Fibroblast of the aortic adventitia (primary cell): ENCODE data around the gene EPOP. TPM values are rescaled to one million over a fixed set of nuclear protein-coding genes. Genes with fewer than 3 reads are reported as not detected.

ENCODE experiments used
- DNase-seq: peaks from one replicate; pipeline ENCODE4 v3.0.0-alpha.2; 2010; ENCODE audit warnings: low read depth
- H3K4me3 ChIP-seq: 2 replicates; pipeline ENCODE4 v1.5.1; 2011; ENCODE audit warnings: low read depth, mild to moderate bottlenecking, control low read depth, low read length, moderate library complexity
- total RNA-seq: library from RNA; depleted of rRNA; stranded (reverse); fragments of >200 nt; gene quantifications from 2 replicates; pipeline ENCODE4 v1.2.3, GENCODE V29; 2012; ENCODE audit warnings: low replicate concordance
- TF ChIP-seq, protein P1 (sequence below): IDR thresholded peaks from 2 replicates; pipeline ENCODE4 v1.5.1; 2011; ENCODE audit warnings: mild to moderate bottlenecking, low read length, control low read depth, inconsistent platforms; ENCODE audit not compliant: insufficient read depth

Gene EPOP
- total RNA-seq, 1 donor = 0.99 TPM

DNA sequence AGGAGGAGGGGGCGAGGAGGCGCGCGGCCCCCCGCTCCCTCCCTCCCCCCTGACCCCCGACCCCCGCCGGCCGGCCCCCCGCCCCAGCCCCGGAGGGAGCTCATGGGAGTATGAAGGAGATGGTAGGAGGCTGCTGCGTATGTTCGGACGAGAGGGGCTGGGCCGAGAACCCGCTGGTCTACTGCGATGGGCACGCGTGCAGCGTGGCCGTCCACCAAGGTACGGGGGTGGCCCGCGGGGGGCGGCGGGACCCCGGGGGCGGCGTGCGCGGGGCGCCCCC lies 30.7 kb upstream of the EPOP start:
- no peak for DNase-seq
- TF ChIP-seq, protein P1, sequence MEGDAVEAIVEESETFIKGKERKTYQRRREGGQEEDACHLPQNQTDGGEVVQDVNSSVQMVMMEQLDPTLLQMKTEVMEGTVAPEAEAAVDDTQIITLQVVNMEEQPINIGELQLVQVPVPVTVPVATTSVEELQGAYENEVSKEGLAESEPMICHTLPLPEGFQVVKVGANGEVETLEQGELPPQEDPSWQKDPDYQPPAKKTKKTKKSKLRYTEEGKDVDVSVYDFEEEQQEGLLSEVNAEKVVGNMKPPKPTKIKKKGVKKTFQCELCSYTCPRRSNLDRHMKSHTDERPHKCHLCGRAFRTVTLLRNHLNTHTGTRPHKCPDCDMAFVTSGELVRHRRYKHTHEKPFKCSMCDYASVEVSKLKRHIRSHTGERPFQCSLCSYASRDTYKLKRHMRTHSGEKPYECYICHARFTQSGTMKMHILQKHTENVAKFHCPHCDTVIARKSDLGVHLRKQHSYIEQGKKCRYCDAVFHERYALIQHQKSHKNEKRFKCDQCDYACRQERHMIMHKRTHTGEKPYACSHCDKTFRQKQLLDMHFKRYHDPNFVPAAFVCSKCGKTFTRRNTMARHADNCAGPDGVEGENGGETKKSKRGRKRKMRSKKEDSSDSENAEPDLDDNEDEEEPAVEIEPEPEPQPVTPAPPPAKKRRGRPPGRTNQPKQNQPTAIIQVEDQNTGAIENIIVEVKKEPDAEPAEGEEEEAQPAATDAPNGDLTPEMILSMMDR = no peak
- H3K4me3 ChIP-seq = peak overlapping the region; percentile 75

DNA sequence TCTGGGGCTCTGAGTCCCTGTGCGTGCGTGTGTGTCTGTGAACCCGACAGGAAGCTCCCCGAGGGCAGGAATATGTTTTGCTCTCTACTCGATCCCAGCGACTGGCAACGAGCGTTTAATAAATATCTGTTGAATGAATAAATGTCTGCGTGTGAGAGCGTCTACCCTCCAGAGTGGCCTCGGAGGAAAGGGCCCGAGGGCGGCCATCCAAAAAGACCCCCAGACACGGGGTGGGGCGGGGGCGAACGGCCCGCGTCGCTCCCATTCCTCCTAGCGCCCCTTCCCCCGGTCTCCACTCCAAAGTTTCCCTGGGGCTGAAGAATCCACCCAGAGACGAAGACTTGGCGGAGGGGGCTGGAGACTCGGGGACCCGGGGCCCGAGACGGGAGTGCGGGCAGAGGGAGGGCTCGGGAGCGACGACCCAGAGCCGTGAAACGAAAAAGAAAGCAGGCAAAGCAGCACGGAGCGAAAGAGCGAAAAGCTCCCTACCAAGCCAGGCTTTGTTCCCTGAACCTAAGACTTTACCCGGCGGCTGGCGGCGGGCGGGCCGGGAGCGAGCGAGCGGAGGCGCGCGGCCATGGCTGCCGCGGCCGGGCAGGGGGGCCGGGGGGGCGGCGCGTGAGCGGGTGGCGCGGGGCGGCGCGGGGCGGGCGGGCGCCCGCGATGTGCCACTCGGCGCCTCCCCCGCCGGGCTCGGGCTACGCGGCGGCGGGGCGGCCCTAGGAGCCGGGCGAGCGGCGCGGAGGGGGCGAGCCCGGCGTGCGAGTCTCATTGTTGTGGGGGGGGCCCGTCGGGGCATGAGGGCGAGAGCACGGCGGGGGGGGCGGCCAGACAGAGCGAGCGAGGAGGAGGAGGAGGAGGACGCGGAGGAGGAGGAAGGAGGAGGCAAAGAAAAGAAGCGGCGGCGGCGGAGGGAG lies 30.1 kb upstream of the EPOP start, which contains the start of gene MLLT6:
MLLT6 (plus strand) TSS at position 668 of the 917 bp plus-strand sequence. CDS start 360 bp downstream, outside the sequence.
- H3K4me3 ChIP-seq = peak within 1 kb of the TSS; percentile 79
- TF ChIP-seq, protein P1 = no peak
- DNase-seq = peak; percentile 76

DNA sequence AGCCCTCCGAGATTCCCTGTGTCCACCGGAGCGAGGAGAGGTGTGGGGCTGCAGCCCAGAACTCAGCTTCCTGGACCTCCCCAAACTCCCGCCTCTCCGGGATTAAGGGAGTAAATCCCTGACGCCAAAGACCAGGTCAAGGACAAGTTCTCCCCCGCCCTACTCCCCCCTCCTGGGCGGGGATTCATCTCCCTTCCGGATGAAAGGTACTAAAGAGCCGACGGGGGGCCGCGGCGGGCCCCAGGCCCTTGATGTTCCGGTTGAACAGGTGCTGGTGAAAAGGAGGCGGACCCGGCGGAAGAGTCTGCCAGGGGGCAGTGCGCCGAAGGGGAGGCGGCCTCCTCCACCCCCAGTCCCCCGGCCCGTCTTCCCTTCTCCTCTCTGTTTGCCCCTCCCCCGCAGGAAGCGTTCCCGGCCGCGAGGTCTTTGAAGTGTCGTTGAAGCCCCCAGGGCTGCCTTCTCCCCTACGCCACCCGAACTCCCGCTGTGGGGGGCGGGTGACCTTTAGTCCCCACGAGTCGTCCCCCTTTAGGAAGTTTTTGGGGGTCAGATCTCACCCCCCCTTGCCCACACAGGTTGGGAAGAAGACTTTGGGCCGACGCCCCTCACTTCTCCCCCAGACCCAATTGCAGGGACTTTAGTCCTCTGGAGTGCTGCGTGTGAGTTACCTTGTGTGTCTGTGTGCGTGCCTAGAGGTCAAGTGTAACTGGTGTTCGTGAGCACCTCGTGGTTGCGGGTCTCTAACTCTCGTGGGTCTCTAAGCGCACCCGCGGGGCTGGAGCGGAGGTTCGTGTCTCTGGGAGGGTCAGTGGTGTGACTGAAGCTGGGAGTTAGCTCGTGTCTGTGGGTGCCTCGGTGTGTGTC lies 29.2 kb upstream of the EPOP start:
- TF ChIP-seq, protein P1 = no peak
- DNase-seq = no peak
- peak overlapping the region; percentile 79 for H3K4me3 ChIP-seq

DNA sequence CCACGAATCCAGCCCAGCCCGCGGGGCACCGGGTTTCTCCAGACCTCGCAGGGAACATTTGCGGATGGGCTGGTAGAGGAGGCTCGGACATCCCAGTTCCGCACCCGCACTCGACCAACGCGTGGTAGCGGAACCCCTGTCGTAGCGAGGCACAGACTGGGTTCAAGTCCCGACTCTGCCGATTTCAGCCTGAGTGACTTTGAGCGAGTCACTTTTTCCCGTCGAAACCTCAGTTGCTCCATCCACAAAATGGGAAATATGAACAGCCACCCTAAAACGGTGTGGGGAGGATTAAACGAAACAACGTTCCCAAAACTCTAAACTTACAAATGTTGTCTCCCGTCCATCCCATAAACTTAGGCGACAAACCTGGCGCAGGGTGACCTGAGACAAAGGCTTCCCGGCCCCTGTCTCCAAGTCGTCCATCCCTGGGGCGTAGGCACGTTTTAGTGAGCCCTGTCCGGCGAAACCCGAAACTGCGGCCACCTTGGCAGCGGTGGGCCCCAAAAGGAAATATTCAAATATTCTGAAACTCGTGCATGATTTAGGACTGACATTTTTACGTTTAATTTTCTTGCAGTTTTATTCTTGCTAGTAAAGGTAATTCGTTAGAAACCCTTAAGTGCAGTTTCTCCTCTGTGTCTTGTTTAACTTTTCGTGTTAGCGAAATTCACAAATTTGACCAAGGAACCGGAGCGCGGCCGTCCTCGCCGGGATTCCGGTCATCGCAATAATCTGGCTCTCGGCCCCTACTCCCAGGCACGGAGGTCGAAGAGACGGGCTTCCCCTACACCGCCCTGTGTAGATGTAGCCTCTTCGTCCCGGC lies 28.4 kb upstream of the EPOP start:
- DNase-seq = no peak
- TF ChIP-seq, protein P1 = no peak
- H3K4me3 ChIP-seq = peak overlapping the region; percentile 79

DNA sequence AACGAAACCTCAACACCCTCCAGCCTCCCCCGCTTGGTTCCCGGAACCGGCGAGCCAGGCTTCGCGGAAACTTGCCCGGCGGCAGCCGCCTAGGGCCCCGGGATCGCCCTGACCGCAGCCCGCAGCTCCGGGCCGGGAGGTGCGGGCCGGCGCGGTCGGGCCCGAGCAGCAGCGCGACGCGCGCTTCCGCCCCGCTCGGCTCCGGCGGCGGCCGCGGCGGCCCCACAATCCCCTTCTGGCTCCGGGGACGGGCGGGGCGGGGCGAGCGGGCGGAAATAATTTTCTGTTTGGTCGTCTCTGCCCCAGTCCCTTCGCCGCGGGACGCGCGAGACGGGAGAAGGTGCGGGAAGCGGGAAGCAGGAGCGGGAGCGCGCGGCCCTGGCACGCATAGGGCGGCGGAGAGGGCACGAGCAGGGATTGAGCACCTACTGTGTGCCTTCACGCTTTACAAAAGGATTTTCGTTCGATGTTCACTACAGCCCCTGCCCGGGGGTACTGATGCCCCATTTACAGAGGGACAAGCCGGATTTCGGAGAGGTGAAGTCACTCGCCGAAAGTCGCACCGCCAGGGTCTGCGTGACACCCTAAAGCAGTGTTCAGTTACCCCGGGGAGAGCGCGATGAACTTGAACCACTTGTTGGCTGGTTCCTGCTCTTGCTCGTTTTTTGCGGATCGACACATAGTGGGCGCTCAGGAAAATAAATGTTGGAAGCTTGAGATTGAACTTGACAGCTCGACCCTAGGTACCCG lies 27.6 kb upstream of the EPOP start:
- peak; percentile 75 for DNase-seq
- peak overlapping the region; percentile 79 for H3K4me3 ChIP-seq
- TF ChIP-seq, protein P1 = no peak
